Epithelial cell of proximal tubule (primary cell): ENCODE measurements around the gene KCNK10. TPM values are rescaled to one million over a fixed set of nuclear protein-coding genes. Genes with fewer than 3 reads are reported as not detected.

Experiments
- DNase-seq: peaks from one replicate; pipeline ENCODE4 v3.0.0-alpha.2; 2011; ENCODE audit warnings: low read depth
- H3K4me3 ChIP-seq: 2 replicates; pipeline ENCODE4 v1.5.1; 2011; ENCODE audit warnings: low read depth, mild to moderate bottlenecking, low read length
- CTCF ChIP-seq: conservative IDR thresholded peaks from 2 replicates; pipeline ENCODE4 v1.5.1; 2012; ENCODE audit warnings: low read depth, mild to moderate bottlenecking, low read length
- total RNA-seq: library from RNA; depleted of rRNA; stranded (reverse); fragments of >200 nt; gene quantifications from 2 replicates; pipeline ENCODE4 v1.2.3, GENCODE V29; 2015

Gene KCNK10
- total RNA-seq, 1 donor from 2014 or later: 4.2 TPM

GRCh38 chr14:88258021-88258420 is 65.0 kb downstream of the KCNK10 start:
- no peak overlapping the region for H3K4me3 ChIP-seq
- DNase-seq: no peak
- TF ChIP-seq CTCF: no peak

GRCh38 chr14:88256997-88257950 is 65.8 kb downstream of the KCNK10 start:
- TF ChIP-seq CTCF: no peak
- no peak overlapping the region for H3K4me3 ChIP-seq
- no peak for DNase-seq

- H3K4me3 ChIP-seq: no peak overlapping the region
- TF ChIP-seq CTCF: no peak
- no peak for DNase-seq
Measured at GRCh38 chr14:88255798-88256197, 67.3 kb downstream of the KCNK10 start.

- no peak for DNase-seq
- H3K4me3 ChIP-seq: no peak overlapping the region
- TF ChIP-seq CTCF: no peak
Measured at GRCh38 chr14:88255196-88255595, 67.9 kb downstream of the KCNK10 start.

- no peak for TF ChIP-seq CTCF
- DNase-seq: no peak
- H3K4me3 ChIP-seq: no peak overlapping the region
Measured at GRCh38 chr14:88252498-88252897, 70.6 kb downstream of the KCNK10 start.

- TF ChIP-seq CTCF: no peak
- DNase-seq: no peak
- no peak overlapping the region for H3K4me3 ChIP-seq
Measured at GRCh38 chr14:88251650-88252049, 71.4 kb downstream of the KCNK10 start.

- no peak for TF ChIP-seq CTCF
- no peak for DNase-seq
Measured at GRCh38 chr14:88249266-88249665, 73.8 kb downstream of the KCNK10 start.

More at GRCh38 chr14:88249266-88249665, 73.8 kb downstream of the KCNK10 start:
- no peak overlapping the region for H3K4me3 ChIP-seq
